ENCODE results near the gene WFDC6. TPM values are rescaled to one million over a fixed set of nuclear protein-coding genes. Genes with fewer than 3 reads are reported as not detected.
"Not testable (repeated sequence)": the region's sequence is repeated elsewhere in the genome, so short reads cannot be mapped to it uniquely, and the experiment has no call there.

WFDC6 gene
- total RNA-seq, 1 experiment from 2014 or later, result not detected

GRCh38 chr20:45584294-45584693 is 45.0 kb upstream of the WFDC6 start:
- in situ Hi-C loops (cut with HindIII; ENCODE audit: low pct_unique_long_range_greater_than_20kb, low sequenced_read_pairs); H3K27ac ChIP-seq (ENCODE audit: low read length); CTCF ChIA-PET: not testable (repeated sequence)

GRCh38 chr20:45583502-45583901 is 44.2 kb upstream of the WFDC6 start:
- H3K4me3 ChIP-seq (ENCODE audit: low read depth in 2 of 2, low read length in 2 of 2), result no peak overlapping the region
- BruUV-seq (replicated peaks), result no TSS peak
- H3K27me3 ChIP-seq (ENCODE audit: control insufficient read depth, insufficient read depth, low read length), result peaks cover 9% of the 10 kb centered on the region
- H3K4me1 ChIP-seq (ENCODE audit: control insufficient read depth, insufficient read depth, low read length), result no peaks in the 10 kb centered on the region
- H3K36me3 ChIP-seq (ENCODE audit: control insufficient read depth, insufficient read depth, low read length), result no peaks in the 10 kb centered on the region
- ChIA-PET CTCF (no interaction called here), POLR2A (no interaction called here)
- intact Hi-C loops (cut with micrococcal nuclease; ENCODE audit: unreplicated experiment) (no loop called here), in situ Hi-C loops (cut with HindIII; ENCODE audit: low pct_unique_long_range_greater_than_20kb, low sequenced_read_pairs) (no loop called here)
- DNase-seq (ENCODE audit: low read depth, low spot score), result no peak
- H3K9me3 ChIP-seq (ENCODE audit: control insufficient read depth, insufficient read depth, low read depth, low read length), result no peaks in the 10 kb centered on the region
- ATAC-seq, result no peak
- H3K27ac ChIP-seq (ENCODE audit: low read length), result no peak overlapping the region
- no peak for TF ChIP-seq CTCF (IDR thresholded peaks at IDR 0.05)
- TF ChIP-seq TCF7L2 (IDR thresholded peaks at IDR 0.05; ENCODE audit: low read depth, low read length), result no peak
- no peak for TF ChIP-seq POLR2AphosphoS5 (IDR thresholded peaks at IDR 0.05; ENCODE audit: low read depth, low read length)
- TF ChIP-seq REST (IDR thresholded peaks at IDR 0.05; ENCODE audit: insufficient read depth in 1 of 2, low read depth in 2 of 2, low read length in 1 of 2), result no peak
- TF ChIP-seq SIN3A (IDR thresholded peaks at IDR 0.05; ENCODE audit: borderline replicate concordance, insufficient read depth, low read depth, low read length), result no peak

More at GRCh38 chr20:45584294-45584693, 45.0 kb upstream of the WFDC6 start:
- BruUV-seq (replicated peaks); H3K36me3 ChIP-seq (ENCODE audit: control insufficient read depth, insufficient read depth, low read length); POLR2A ChIA-PET; H3K27me3 ChIP-seq (ENCODE audit: control insufficient read depth, insufficient read depth, low read length); H3K4me1 ChIP-seq (ENCODE audit: control insufficient read depth, insufficient read depth, low read length); ATAC-seq; H3K9me3 ChIP-seq (ENCODE audit: control insufficient read depth, insufficient read depth, low read depth, low read length); H3K4me3 ChIP-seq (ENCODE audit: low read depth in 2 of 2, low read length in 2 of 2); intact Hi-C loops (cut with micrococcal nuclease; ENCODE audit: unreplicated experiment); DNase-seq (ENCODE audit: low read depth, low spot score): not testable (repeated sequence)

GRCh38 chr20:45581702-45582101 is 42.4 kb upstream of the WFDC6 start:
- intact Hi-C loops (cut with micrococcal nuclease; ENCODE audit: unreplicated experiment), result no loop called here
- in situ Hi-C loops (cut with HindIII; ENCODE audit: low pct_unique_long_range_greater_than_20kb, low sequenced_read_pairs), result no loop called here
- H3K27ac ChIP-seq (ENCODE audit: low read length), result no peak overlapping the region
- no peaks in the 10 kb centered on the region for H3K36me3 ChIP-seq (ENCODE audit: control insufficient read depth, insufficient read depth, low read length)
- no TSS peak for BruUV-seq (replicated peaks)
- no peaks in the 10 kb centered on the region for H3K4me1 ChIP-seq (ENCODE audit: control insufficient read depth, insufficient read depth, low read length)
- H3K4me3 ChIP-seq (ENCODE audit: low read depth in 2 of 2, low read length in 2 of 2), result no peak overlapping the region
- CTCF ChIA-PET, result no interaction called here
- ATAC-seq (no peak), DNase-seq (ENCODE audit: low read depth, low spot score) (no peak)
- TF ChIP-seq REST (IDR thresholded peaks at IDR 0.05; ENCODE audit: insufficient read depth in 1 of 2, low read depth in 2 of 2, low read length in 1 of 2) (no peak), CTCF (IDR thresholded peaks at IDR 0.05) (no peak), POLR2AphosphoS5 (IDR thresholded peaks at IDR 0.05; ENCODE audit: low read depth, low read length) (no peak), SIN3A (IDR thresholded peaks at IDR 0.05; ENCODE audit: borderline replicate concordance, insufficient read depth, low read depth, low read length) (no peak), TCF7L2 (IDR thresholded peaks at IDR 0.05; ENCODE audit: low read depth, low read length) (no peak)
- H3K27me3 ChIP-seq (ENCODE audit: control insufficient read depth, insufficient read depth, low read length), result peaks cover 9% of the 10 kb centered on the region
- POLR2A ChIA-PET, result no interaction called here
- H3K9me3 ChIP-seq (ENCODE audit: control insufficient read depth, insufficient read depth, low read depth, low read length), result no peaks in the 10 kb centered on the region

All from Panc1 (cell line).